K562 (cell line): Measurements from ENCODE around the gene ICA1. TPM values are rescaled to one million over a fixed set of nuclear protein-coding genes. Genes with fewer than 3 reads are reported as not detected.

Experiments
- ATAC-seq: fragments of 200-7000 bp; cut with Tn5 transposase; 3 replicates; pipeline ENCODE4 v1.9.1; 2020; ENCODE audit warnings: moderate library complexity
- BruUV-seq: library from RNA; stranded (reverse); fragments of 400-500 nt; replicated peaks from 2 replicates; lab custom pipeline; 2021; lab: Mats Ljungman, UMichigan
- CTCF ChIA-PET: fragments of 300-600 bp; formaldehyde crosslinking; extraction: SDS; loops from one replicate; lab custom pipeline; 2021; ENCODE audit warnings: low intra/inter-chr PET ratio; lab: Yijun Ruan, JAX
- POLR2A ChIA-PET: fragments of 300-600, 350-650 bp; sonication (Branson Sonifier 250); formaldehyde crosslinking; extraction: SDS; loops from one replicate; lab custom pipeline; 2021; ENCODE audit warnings: antibody characterized with exemption, inconsistent platforms; lab: Yijun Ruan, JAX
- DNase-seq, 4 experiments: peaks; one replicate each; pipeline versions ENCODE4 v3.0.0 to v3.0.0-alpha.2; 2011 to 2018; ENCODE audit warnings: low spot score in 3 of 4, mixed read lengths in 3 of 4; ENCODE audit errors: extremely low read depth in 1 of 4
- FAIRE-seq: peaks from 2 replicates; lab custom pipeline; 2011; peaks lifted over from hg19 to GRCh38; lab: Jason Lieb, UNC
- H2AFZ ChIP-seq: 2 replicates; pipeline ENCODE4 v1.6.0; 2011; ENCODE audit warnings: low read depth, low read length, control low read depth, inconsistent platforms
- H3K27ac ChIP-seq: fragments of 200-600 bp; 3 replicates; pipeline ENCODE4 v1.8.0; 2011; ENCODE audit warnings: low read depth, mild to moderate bottlenecking, control low read depth, inconsistent platforms, low read length, moderate library complexity, mixed read lengths; ENCODE audit errors: extremely low read depth
- H3K27me3 ChIP-seq, 2 experiments: fragments of 300-600 bp in 1 of 2; 2 replicates in 1 of 2; 3 replicates in 1 of 2; pipeline versions ENCODE4 v1.6.0 to v1.8.0; 2011; ENCODE audit warnings: inconsistent platforms in 2 of 2, low read length in 2 of 2, mild to moderate bottlenecking in 1 of 2, mixed read lengths in 1 of 2, moderate library complexity in 1 of 2; ENCODE audit not compliant: control insufficient read depth in 2 of 2, insufficient read depth in 2 of 2
- H3K36me3 ChIP-seq: fragments of 300-600 bp; 3 replicates; pipeline ENCODE4 v1.8.0; 2011; ENCODE audit warnings: mild to moderate bottlenecking, low read length, inconsistent platforms; ENCODE audit not compliant: control insufficient read depth, insufficient read depth
- H3K4me1 ChIP-seq, 2 experiments: fragments of 200-600 bp in 1 of 2; replicated peaks in 1 of 2; 2 replicates in 1 of 2; 3 replicates in 1 of 2; pipeline versions ENCODE4 v1.5.1 to v1.8.0; 2011; ENCODE audit warnings: inconsistent platforms in 2 of 2, low read length in 2 of 2, mild to moderate bottlenecking in 1 of 2, mixed read lengths in 1 of 2, moderate library complexity in 1 of 2; ENCODE audit not compliant: control insufficient read depth in 2 of 2, insufficient read depth in 2 of 2
- H3K4me2 ChIP-seq: 2 replicates; pipeline ENCODE4 v1.6.1; 2011; ENCODE audit warnings: low read length, control low read depth, inconsistent platforms, mixed read lengths; ENCODE audit not compliant: insufficient read depth
- H3K4me3 ChIP-seq: fragments of 200-600 bp; sonication (generic), shearing (Covaris generic); 2 replicates; pipeline ENCODE4 v1.5.1; 2016; ENCODE audit warnings: control low read depth, inconsistent platforms
- H3K79me2 ChIP-seq: fragments of 200-600 bp; 3 replicates; pipeline ENCODE4 v1.8.0; 2011; ENCODE audit warnings: low read length, inconsistent platforms; ENCODE audit not compliant: control insufficient read depth, insufficient read depth
- H3K9ac ChIP-seq, 2 experiments: 2 replicates each; pipeline versions ENCODE4 v1.6.0 to v1.6.1; 2011; ENCODE audit warnings: low read depth in 2 of 2, low read length in 2 of 2, control low read depth in 1 of 2, inconsistent platforms in 1 of 2, mild to moderate bottlenecking in 1 of 2, mixed read lengths in 1 of 2; ENCODE audit not compliant: insufficient read depth in 1 of 2
- H3K9me1 ChIP-seq: one replicate; pipeline ENCODE4 v1.6.0; 2011; ENCODE audit warnings: inconsistent platforms, mild to moderate bottlenecking, low read length, moderate library complexity; ENCODE audit not compliant: control insufficient read depth, insufficient read depth
- H3K9me3 ChIP-seq: replicated peaks from 2 replicates; pipeline ENCODE4 v1.5.1; 2011; ENCODE audit warnings: low read depth, low read length, inconsistent platforms; ENCODE audit not compliant: control insufficient read depth, insufficient read depth
- H4K20me1 ChIP-seq: replicated peaks from 2 replicates; pipeline ENCODE4 v1.6.1; 2011; ENCODE audit warnings: low read length, inconsistent platforms, mixed read lengths; ENCODE audit not compliant: control insufficient read depth, insufficient read depth
- ATF1 ChIP-seq, 2 experiments: fragments of 450-650 bp in 1 of 2; IDR thresholded peaks; 2 replicates each; pipeline ENCODE4 v1.6.1; 2016; ENCODE audit warnings: missing compliant biosample characterization in 1 of 2, missing genetic modification characterization in 1 of 2
- C11orf30 ChIP-seq: fragments of 450-650 bp; IDR thresholded peaks from 2 replicates; pipeline ENCODE4 v1.6.1; 2016; ENCODE audit warnings: low read depth, mild to moderate bottlenecking
- CHD7 ChIP-seq: fragments of 200-600 bp; sonication (generic); IDR thresholded peaks from one replicate; pipeline ENCODE4 v1.6.1; 2012; ENCODE audit warnings: mild to moderate bottlenecking, low read depth, low read length, inconsistent platforms
- FOSL1 ChIP-seq: fragments of 200-800 bp; sonication (Bioruptor generic); conservative IDR thresholded peaks from 2 replicates; pipeline ENCODE4 v1.6.1; 2016; ENCODE audit warnings: missing genetic modification characterization, missing compliant biosample characterization
- MAFF ChIP-seq: IDR thresholded peaks from 2 replicates; pipeline ENCODE4 v1.6.1; 2012; ENCODE audit warnings: low read length, improper control_type of control experiment
- MAFG ChIP-seq: fragments of 450-650 bp; conservative IDR thresholded peaks from 2 replicates; pipeline ENCODE4 v1.6.1; 2016; ENCODE audit warnings: missing genetic modification characterization, missing compliant biosample characterization
- MAFK ChIP-seq: IDR thresholded peaks from 2 replicates; pipeline ENCODE4 v1.6.1; 2011; ENCODE audit warnings: low read length, improper control_type of control experiment
- TCF7 ChIP-seq: sonication (generic); IDR thresholded peaks from 2 replicates; pipeline ENCODE4 v1.6.1; 2016; ENCODE audit warnings: antibody characterized with exemption, borderline replicate concordance
- ZNF316 ChIP-seq: fragments of 450-650 bp; IDR thresholded peaks from 2 replicates; pipeline ENCODE4 v1.6.1; 2016
- WGBS: fragments of 100-300 bp; shearing (Covaris generic); methylation state at CpG from one replicate; pipeline ENCODE4 v1.1.6; 2016; ENCODE audit warnings: low coverage, mixed read lengths; ENCODE audit not compliant: insufficient coverage; ENCODE audit errors: missing lambda C conversion rate; 5-methylcytosine and 5-hydroxymethylcytosine counted together
- in situ Hi-C: fragments of 300-500 bp; cut with MboI; formaldehyde crosslinking; loops from 4 replicates; pipeline ENCODE4 v1.15.0; 2018; ENCODE audit warnings: inconsistent platforms, mixed read lengths
- intact Hi-C: fragments of 100-400 bp; cut with micrococcal nuclease; formaldehyde crosslinking; loops from 2 replicates; pipeline ENCODE4 v1.14.2; 2022
- polyA plus RNA-seq, 8 experiments: library from polyadenylated mRNA; depleted of rRNA in 4 of 8; stranded (reverse) in 5 of 8; unstranded in 3 of 8; fragments of >200 nt; fragmentation: Nextera tagmentation in 2 of 8; fragmentation: Illumina TruSeq in 1 of 8; extraction: Ambion mirVana in 2 of 8; extraction: Trizol in 1 of 8; gene quantifications; 2 replicates each; pipeline versions ENCODE4 v1.2.1 to v1.2.3, GENCODE V29; 2011 to 2014; ENCODE audit warnings: inconsistent platforms in 1 of 8, missing spikeins in 1 of 8
- total RNA-seq, 7 experiments: library from RNA; depleted of rRNA in 6 of 7; stranded (reverse); fragments of >200 nt in 6 of 7; fragmentation: Illumina TruSeq in 2 of 7; extraction: Trizol in 2 of 7; gene quantifications; 2 replicates each; pipeline versions ENCODE4 v1.2.1 to v1.2.3, GENCODE V29; 2011 to 2021; ENCODE audit warnings: low replicate concordance in 1 of 7

The ICA1 gene
- total and polyA plus RNA-seq, 9 of the 15 experiments (the other 6 are each of a cell fraction or from before 2014, with no cell fraction given), result 7.1 to 22.3 (median 16.4) TPM

GRCh38 chr7:8246020-8246419 is 15.9 kb downstream of the ICA1 start:
- ATAC-seq, result no peak
- no peaks in the 10 kb centered on the region for H3K27me3 ChIP-seq
- no peak overlapping the region for H3K27ac ChIP-seq
- no peak overlapping the region for H3K9ac ChIP-seq
- H3K4me2 ChIP-seq, result no peak overlapping the region
- no peak for DNase-seq
- H2AFZ ChIP-seq, result no peak overlapping the region
- FAIRE-seq, result peak; percentile 40
- POLR2A ChIA-PET, result interaction anchor here (0.5 to 0.7 kb wide), 2 partner anchors 15 to 320 kb away, joined by 3 read pairs; no protein-coding TSS in a partner anchor
- 12% methylated on average over 2 of the region's 2 CpGs for WGBS
- intact Hi-C loops (no loop called here), in situ Hi-C loops (no loop called here)
- H3K36me3 ChIP-seq, result no peaks in the 10 kb centered on the region
- H3K4me3 ChIP-seq, result no peak overlapping the region
- H3K9me1 ChIP-seq, result no peaks in the 10 kb centered on the region
- H3K9me3 ChIP-seq, result no peaks in the 10 kb centered on the region
- CTCF ChIA-PET, result no interaction called here
- peaks cover 0 to 4% of the 10 kb centered on the region in 2 experiments; a peak in 1 of 5 replicates for H3K4me1 ChIP-seq
- BruUV-seq, result no TSS peak
- no peaks in the 10 kb centered on the region for H4K20me1 ChIP-seq
- no peaks in the 10 kb centered on the region for H3K79me2 ChIP-seq
- no peak for TF ChIP-seq TCF7
- no peak for TF ChIP-seq ATF1 (CRISPR knock-in tag; IDR thresholded peaks at IDR 0.05)
- no peak for TF ChIP-seq ATF1 (tag; IDR thresholded peaks at IDR 0.05)
- TF ChIP-seq MAFG (tag), result peak; percentile 59
- TF ChIP-seq FOSL1, result no peak
- peak; percentile 39; the same call in 1 of the 2 replicates for TF ChIP-seq MAFK
- peak; percentile 91 for TF ChIP-seq ZNF316
- peak; percentile 73 for TF ChIP-seq C11orf30
- TF ChIP-seq CHD7, result no peak
- TF ChIP-seq MAFF, result peak; percentile 66
